ENCODE results near the gene DPYD. TPM values are rescaled to one million over a fixed set of nuclear protein-coding genes. Genes with fewer than 3 reads are reported as not detected.
A peak's percentile ranks its signal among the peaks of the same experiment; 100 is the strongest.

The DPYD gene
- total and polyA plus RNA-seq, 10 of the 15 experiments (the other 5 are each of a cell fraction or from before 2014, with no cell fraction given) = 5.7 to 23.8 (median 10.2) TPM

DNA sequence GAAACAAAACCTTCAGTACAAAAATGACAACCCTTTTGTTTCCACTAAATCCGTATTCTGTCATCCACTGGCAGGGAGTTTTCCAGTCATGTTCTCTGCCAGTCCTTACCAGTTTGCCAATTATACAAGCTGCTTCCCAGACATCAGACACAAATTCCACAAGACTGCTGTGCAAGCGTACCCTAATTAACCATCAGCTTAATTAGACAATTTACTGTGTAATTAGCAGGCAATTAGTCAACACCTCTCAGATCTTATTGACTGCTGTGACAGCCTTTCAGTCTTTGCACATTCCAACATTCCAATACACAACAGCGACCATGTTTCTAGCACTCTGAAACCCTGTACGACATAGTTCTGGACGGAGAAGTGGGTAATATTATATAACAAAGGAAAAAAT, 420.1 kb downstream of the DPYD start (continued):
- no peak for TF ChIP-seq SUZ12 (IDR thresholded peaks at IDR 0.05; ENCODE audit: unreplicated experiment)
- TF ChIP-seq, protein P1, sequence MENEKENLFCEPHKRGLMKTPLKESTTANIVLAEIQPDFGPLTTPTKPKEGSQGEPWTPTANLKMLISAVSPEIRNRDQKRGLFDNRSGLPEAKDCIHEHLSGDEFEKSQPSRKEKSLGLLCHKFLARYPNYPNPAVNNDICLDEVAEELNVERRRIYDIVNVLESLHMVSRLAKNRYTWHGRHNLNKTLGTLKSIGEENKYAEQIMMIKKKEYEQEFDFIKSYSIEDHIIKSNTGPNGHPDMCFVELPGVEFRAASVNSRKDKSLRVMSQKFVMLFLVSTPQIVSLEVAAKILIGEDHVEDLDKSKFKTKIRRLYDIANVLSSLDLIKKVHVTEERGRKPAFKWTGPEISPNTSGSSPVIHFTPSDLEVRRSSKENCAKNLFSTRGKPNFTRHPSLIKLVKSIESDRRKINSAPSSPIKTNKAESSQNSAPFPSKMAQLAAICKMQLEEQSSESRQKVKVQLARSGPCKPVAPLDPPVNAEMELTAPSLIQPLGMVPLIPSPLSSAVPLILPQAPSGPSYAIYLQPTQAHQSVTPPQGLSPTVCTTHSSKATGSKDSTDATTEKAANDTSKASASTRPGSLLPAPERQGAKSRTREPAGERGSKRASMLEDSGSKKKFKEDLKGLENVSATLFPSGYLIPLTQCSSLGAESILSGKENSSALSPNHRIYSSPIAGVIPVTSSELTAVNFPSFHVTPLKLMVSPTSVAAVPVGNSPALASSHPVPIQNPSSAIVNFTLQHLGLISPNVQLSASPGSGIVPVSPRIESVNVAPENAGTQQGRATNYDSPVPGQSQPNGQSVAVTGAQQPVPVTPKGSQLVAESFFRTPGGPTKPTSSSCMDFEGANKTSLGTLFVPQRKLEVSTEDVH (IDR thresholded peaks at IDR 0.05; ENCODE audit: low read depth, partially characterized antibody) = no peak
- no peak for TF ChIP-seq EZH2 (IDR thresholded peaks at IDR 0.05; ENCODE audit: borderline replicate concordance, control insufficient read depth, low read depth, low read length)
- TF ChIP-seq RAD21 (IDR thresholded peaks at IDR 0.05; ENCODE audit: insufficient read depth, low read depth, low read length) = no peak

DNA sequence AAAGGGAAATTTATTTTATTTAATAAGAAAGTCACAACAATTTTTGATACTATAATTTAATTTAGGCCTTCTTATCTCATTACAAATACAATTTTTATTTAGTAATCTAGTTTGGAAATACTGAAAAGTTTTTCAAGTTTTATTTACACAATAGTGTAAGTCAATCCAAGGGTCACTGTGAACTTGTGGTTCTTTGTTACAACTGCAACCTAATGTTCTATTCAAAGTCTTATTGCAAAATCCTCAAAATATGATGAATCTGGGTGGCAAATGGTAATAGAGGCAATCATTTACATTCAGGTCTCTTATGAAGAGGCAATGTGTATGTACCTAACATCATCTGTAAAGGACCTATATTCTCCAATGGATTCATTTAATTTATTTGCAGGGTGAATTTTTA, 421.2 kb downstream of the DPYD start:
- intact Hi-C loops (cut with micrococcal nuclease; ENCODE audit: unreplicated experiment) (no loop called here), in situ Hi-C loops (cut with MboI) (no loop called here)
- no peaks in the 10 kb centered on the region for H3K4me1 ChIP-seq (ENCODE audit: control insufficient read depth, insufficient read depth, low read length)
- no peaks in the 10 kb centered on the region for H3K79me2 ChIP-seq (ENCODE audit: control insufficient read depth, insufficient read depth, low read length)
- no peak overlapping the region for H2AFZ ChIP-seq (ENCODE audit: control insufficient read depth, low read depth, low read length)
- ChIA-PET RAD21 (ENCODE audit: unreplicated experiment) (no interaction called here), CTCF (no interaction called here), SMC1A (ENCODE audit: uncharacterized antibody, unreplicated experiment) (interaction anchor here (0.9 to 1.5 kb wide), 2 partner anchors 11 to 12 kb away, joined by 3 to 5 read pairs; no protein-coding TSS in a partner anchor), POLR2A (no interaction called here)
- no peak overlapping the region for H3K4me2 ChIP-seq (ENCODE audit: control insufficient read depth, insufficient read depth)
- H3K9ac ChIP-seq (ENCODE audit: control insufficient read depth, insufficient read depth, low read length) = no peak overlapping the region
- no peak overlapping the region for H3K4me3 ChIP-seq
- ATAC-seq (no peak), FAIRE-seq (peak; percentile 44), DNase-seq (ENCODE audit: low read depth, low spot score) (no peak)
- H3K9me3 ChIP-seq (replicated peaks; ENCODE audit: control insufficient read depth, insufficient read depth, low read length) = no peaks in the 10 kb centered on the region
- no peak overlapping the region for H3K27ac ChIP-seq (ENCODE audit: control insufficient read depth, insufficient read depth)
- H4K20me1 ChIP-seq (ENCODE audit: control insufficient read depth, insufficient read depth) = no peaks in the 10 kb centered on the region
- H3K27me3 ChIP-seq (replicated peaks in 1 of 2; ENCODE audit: control insufficient read depth in 2 of 2, insufficient read depth in 2 of 2, low read length in 1 of 2) = no peaks in the 10 kb centered on the region
- BruUV-seq (replicated peaks) = no TSS peak
- H3K36me3 ChIP-seq (ENCODE audit: control insufficient read depth in 2 of 2, insufficient read depth in 2 of 2, low read length in 1 of 2) = no peaks in the 10 kb centered on the region
- no peak for TF ChIP-seq LARP7 (IDR thresholded peaks at IDR 0.05)
- TF ChIP-seq RB1 (IDR thresholded peaks at IDR 0.05; ENCODE audit: borderline replicate concordance) = no peak
- TF ChIP-seq, protein P2, sequence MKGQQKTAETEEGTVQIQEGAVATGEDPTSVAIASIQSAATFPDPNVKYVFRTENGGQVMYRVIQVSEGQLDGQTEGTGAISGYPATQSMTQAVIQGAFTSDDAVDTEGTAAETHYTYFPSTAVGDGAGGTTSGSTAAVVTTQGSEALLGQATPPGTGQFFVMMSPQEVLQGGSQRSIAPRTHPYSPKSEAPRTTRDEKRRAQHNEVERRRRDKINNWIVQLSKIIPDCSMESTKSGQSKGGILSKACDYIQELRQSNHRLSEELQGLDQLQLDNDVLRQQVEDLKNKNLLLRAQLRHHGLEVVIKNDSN (IDR thresholded peaks at IDR 0.05; ENCODE audit: borderline replicate concordance, extremely low read length, insufficient read depth, low read depth, low read length) = no peak
- no peak for TF ChIP-seq MYB (IDR thresholded peaks at IDR 0.05; ENCODE audit: borderline replicate concordance, low read depth, low read length)
- TF ChIP-seq, protein P3, sequence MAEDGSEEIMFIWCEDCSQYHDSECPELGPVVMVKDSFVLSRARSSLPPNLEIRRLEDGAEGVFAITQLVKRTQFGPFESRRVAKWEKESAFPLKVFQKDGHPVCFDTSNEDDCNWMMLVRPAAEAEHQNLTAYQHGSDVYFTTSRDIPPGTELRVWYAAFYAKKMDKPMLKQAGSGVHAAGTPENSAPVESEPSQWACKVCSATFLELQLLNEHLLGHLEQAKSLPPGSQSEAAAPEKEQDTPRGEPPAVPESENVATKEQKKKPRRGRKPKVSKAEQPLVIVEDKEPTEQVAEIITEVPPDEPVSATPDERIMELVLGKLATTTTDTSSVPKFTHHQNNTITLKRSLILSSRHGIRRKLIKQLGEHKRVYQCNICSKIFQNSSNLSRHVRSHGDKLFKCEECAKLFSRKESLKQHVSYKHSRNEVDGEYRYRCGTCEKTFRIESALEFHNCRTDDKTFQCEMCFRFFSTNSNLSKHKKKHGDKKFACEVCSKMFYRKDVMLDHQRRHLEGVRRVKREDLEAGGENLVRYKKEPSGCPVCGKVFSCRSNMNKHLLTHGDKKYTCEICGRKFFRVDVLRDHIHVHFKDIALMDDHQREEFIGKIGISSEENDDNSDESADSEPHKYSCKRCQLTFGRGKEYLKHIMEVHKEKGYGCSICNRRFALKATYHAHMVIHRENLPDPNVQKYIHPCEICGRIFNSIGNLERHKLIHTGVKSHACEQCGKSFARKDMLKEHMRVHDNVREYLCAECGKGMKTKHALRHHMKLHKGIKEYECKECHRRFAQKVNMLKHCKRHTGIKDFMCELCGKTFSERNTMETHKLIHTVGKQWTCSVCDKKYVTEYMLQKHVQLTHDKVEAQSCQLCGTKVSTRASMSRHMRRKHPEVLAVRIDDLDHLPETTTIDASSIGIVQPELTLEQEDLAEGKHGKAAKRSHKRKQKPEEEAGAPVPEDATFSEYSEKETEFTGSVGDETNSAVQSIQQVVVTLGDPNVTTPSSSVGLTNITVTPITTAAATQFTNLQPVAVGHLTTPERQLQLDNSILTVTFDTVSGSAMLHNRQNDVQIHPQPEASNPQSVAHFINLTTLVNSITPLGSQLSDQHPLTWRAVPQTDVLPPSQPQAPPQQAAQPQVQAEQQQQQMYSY (CRISPR knock-in tag; IDR thresholded peaks at IDR 0.05) = no peak
- TF ChIP-seq ZNF274 (IDR thresholded peaks at IDR 0.05; ENCODE audit: insufficient read depth, insufficient read length) = no peak
- TF ChIP-seq IRF4 (IDR thresholded peaks at IDR 0.05; ENCODE audit: low read depth, low read length) = no peak
- no peak for TF ChIP-seq SMARCA5 (IDR thresholded peaks at IDR 0.05)
- TF ChIP-seq RAD21 (IDR thresholded peaks at IDR 0.05; ENCODE audit: insufficient read depth, low read depth, low read length) = no peak
- TF ChIP-seq SIN3A (IDR thresholded peaks at IDR 0.05; ENCODE audit: low read depth, low read length) = no peak
- TF ChIP-seq, protein P4, sequence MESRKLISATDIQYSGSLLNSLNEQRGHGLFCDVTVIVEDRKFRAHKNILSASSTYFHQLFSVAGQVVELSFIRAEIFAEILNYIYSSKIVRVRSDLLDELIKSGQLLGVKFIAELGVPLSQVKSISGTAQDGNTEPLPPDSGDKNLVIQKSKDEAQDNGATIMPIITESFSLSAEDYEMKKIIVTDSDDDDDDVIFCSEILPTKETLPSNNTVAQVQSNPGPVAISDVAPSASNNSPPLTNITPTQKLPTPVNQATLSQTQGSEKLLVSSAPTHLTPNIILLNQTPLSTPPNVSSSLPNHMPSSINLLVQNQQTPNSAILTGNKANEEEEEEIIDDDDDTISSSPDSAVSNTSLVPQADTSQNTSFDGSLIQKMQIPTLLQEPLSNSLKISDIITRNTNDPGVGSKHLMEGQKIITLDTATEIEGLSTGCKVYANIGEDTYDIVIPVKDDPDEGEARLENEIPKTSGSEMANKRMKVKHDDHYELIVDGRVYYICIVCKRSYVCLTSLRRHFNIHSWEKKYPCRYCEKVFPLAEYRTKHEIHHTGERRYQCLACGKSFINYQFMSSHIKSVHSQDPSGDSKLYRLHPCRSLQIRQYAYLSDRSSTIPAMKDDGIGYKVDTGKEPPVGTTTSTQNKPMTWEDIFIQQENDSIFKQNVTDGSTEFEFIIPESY (IDR thresholded peaks at IDR 0.05) = no peak
- no peak for TF ChIP-seq NRF1 (conservative IDR thresholded peaks at IDR 0.05; ENCODE audit: low read depth, low read length)

All from GM12878 (cell line).